ENCODE results near the gene PARVG.
"Not testable (repeated sequence)": the region's sequence is repeated elsewhere in the genome, so short reads cannot be mapped to it uniquely, and the experiment has no call there.

The PARVG gene

GRCh38 chr22:44214764-44215163, 34.0 kb downstream of the PARVG start:
- no peak for DNase-seq

GRCh38 chr22:44215287-44215686, 34.6 kb downstream of the PARVG start:
- no peak for DNase-seq

- DNase-seq = no peak
Measured at GRCh38 chr22:44217346-44217745, 36.6 kb downstream of the PARVG start.

GRCh38 chr22:44218071-44218470, 37.3 kb downstream of the PARVG start:
- no peak for DNase-seq

DNA sequence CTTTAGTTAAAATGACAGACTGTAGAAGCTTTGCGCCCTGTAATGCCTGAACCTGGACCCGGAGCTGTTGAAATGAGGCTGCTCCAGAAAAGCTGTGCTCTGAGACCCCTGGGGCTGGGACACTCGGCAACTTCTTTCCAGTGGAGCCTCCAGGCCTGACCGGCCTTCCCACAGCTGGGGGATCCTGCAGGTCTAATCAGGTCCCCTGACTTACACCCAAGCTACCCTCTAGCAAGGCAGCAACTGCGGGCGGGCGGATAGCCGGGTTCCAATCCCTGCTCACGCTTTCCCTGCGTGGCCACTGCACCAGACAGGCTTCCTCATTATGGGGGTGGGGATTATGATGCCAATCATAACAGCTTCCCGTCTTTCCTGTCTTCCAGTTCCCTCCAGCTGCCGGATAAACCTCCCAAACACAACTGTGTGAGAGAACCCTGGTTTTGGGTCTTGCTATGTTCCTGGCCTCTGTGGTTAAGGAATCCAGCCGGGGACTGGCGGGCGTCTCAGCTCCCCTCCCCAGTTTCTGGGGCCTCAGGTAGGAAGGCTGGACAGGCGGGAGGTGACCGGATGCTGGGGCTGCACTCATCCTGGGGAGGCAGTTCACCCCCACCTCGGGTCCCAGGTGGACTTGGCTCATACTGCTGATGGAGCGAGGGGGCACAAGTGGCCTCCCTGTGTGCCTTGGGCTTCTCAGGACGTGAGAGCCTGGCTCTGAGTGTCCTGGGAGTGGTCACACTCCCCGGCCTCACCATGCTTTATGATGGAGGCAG, 38.6 kb downstream of the PARVG start:
- DNase-seq = no peak

GRCh38 chr22:44220727-44221680, 40.3 kb downstream of the PARVG start:
- no peak for DNase-seq

DNA sequence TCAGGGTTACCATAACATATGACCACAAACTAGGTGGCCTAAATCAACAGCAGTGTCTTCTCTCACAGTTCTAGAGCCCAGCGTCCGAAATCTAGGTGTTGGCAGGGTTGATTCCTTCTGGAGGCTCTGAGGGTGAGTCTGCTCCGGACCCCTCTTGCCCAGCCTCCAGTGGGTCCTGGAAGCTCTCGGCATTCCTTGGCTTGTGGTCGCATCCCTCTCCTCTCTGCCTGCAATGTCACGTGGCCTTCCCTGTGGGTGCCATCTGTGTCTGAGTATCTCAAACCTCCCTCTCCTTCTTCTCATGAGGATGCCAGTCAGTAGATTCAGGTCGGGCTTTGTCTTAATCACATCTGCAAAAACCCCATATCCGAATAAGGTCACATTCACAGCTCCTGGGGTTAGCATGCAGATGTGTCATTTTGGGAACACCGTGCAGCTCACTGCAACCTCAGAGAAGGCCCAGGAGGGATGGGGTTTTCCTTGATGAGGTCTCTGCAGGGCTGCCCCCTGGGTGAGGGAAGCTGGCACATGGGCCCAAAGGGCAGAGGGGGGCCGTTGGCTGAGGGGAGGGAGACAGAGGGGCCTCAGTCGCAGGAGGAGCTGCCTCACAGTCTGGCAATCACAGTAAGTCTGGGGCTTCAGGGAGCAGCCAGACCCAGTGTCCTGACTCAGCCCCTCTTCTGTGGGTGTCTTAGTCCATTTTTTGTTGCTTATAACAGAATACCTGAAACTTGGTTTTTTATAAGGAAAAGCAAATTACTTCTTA, 41.2 kb downstream of the PARVG start:
- DNase-seq = no peak

DNA sequence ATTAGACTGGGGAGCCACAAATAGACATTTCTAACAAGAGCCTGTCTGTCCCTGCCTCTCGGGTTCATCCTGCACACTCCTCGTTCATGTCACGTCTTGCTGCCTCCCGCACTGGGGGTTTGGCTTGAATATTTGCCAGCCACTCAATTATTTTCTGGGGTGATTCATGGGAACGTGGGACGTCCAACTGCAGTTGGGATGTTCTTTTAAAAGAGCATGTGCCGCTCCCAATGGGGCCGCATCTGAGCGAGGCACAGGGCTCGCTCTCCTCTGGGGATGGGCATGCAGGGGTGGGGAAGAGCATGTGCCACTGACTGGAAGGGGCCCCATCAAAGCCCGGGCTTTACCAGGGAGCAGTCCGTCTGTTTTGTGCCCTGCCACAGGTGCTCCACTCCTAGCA, 43.4 kb downstream of the PARVG start:
- DNase-seq = no peak

- no peak for DNase-seq
Measured at GRCh38 chr22:44225091-44225689, 44.5 kb downstream of the PARVG start.

GRCh38 chr22:44225812-44226211, 45.1 kb downstream of the PARVG start:
- no peak for DNase-seq

GRCh38 chr22:44229331-44229730, 48.6 kb downstream of the PARVG start:
- no peak for DNase-seq

GRCh38 chr22:44229809-44230208, 49.1 kb downstream of the PARVG start:
- no peak for DNase-seq

DNA sequence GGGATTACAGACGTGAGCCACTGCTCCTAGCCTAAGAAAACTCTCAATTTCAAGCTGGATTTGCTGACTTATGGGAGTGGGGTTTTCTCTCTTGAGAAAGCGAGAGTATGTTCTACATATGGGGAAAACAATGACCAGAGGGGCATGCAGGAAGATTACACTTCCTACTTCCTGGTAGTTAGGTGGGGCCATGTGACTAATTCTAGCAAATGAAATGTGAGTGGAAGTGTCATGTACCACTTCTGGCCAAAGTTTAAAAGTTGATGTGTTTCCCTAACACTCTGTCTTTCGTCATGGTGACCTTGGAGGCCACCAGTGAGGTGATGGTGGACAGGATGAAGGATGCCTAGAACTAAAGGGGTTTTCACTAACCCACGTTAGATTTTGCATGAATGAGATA, 50.5 kb downstream of the PARVG start:
- DNase-seq = no peak

- DNase-seq = not testable (repeated sequence)
Measured at GRCh38 chr22:44234372-44234771, 53.6 kb downstream of the PARVG start.

- DNase-seq = no peak
Measured at GRCh38 chr22:44237290-44237689, 56.6 kb downstream of the PARVG start.

- not testable (repeated sequence) for DNase-seq
Measured at GRCh38 chr22:44241121-44241520, 60.4 kb downstream of the PARVG start.

DNA sequence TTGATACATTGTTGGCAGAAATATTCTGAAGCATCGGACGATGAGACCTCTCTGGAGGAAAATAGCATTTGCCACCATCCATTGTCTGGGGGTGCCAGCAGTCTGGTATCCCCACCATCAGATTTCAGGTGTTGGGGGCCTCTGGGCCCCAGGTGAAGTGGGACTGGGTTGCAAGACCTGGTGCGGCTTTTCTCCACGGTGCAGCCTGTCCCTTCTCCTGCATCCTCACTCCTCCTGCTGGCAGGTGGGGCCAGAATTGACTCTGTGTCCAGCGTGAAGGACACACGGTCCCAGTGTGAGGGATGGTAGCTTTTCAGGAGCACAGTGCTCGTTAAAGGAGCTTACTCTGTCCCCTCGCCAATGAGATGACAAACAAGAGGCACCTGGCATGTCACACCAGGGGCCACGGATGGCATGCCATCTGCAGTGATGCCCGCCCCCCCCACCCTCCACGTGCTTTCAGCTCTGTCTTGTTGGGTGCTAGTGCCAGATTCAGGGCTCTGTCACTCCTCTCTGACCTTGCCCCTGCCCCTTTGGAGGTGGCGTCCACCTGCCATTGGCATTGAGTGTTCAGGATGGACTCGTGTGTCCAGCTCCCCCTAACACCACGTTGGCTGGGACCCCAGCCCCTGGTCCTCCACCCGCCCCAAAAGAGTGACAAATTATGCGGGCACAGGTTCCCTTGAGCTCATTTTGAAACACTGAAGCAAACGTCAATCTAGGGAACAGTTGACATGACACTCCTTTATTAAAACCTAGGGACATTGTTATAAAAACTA, 62.4 kb downstream of the PARVG start:
- DNase-seq = no peak

- DNase-seq = no peak
Measured at GRCh38 chr22:44243761-44244160, 63.0 kb downstream of the PARVG start.

GRCh38 chr22:44244265-44244822, 63.6 kb downstream of the PARVG start:
- DNase-seq = no peak

DNA sequence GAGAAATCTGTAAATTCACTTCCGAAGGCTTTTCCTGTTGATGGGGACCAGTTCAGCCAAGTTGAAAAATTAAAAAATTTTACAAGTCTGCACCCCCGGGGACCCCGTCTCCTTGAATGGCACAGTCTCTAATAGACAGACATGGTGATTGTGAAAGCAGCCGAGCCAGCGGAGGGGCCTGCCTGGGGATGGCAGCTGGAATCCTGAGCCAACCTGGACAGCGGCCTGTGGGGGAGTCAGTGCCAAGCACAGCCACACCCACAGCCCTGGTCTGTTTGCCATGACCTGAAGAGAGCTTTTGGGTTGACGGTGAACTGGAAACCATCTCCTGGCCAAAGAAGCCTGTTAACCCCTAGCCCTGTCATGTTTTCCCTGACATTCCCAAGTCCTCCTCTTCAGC, 64.7 kb downstream of the PARVG start:
- DNase-seq = no peak

DNA sequence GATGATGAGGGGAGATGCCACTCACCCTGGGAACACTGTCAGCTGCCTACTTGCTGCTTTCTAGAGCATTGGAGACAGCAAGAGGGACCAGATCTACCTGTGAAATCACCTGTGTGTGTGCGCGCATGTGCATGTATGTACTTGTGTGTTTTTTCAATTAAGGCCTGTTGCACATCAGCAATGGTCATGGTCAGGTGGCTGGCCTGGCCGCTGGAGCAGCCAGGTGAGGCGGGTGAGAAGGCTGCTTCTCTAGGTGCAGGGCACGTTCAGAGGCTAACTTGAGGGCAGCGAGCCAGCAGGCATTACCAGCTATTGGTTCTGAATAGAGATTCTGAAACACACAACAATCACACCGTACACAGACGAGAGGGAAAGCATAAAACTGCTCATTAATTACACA, 65.1 kb downstream of the PARVG start:
- DNase-seq = no peak

Data from midbrain (tissue), 1 donor.